CD4-positive, alpha-beta memory T cell (primary cell): ENCODE measurements around the gene PRELID3B. TPM values are rescaled to one million over a fixed set of nuclear protein-coding genes. Genes with fewer than 3 reads are reported as not detected.

ENCODE experiments used
- CTCF ChIA-PET: fragments of 350-600 bp; sonication (Branson Sonifier 250); formaldehyde crosslinking; loops from one replicate; lab custom pipeline; 2021; ENCODE audit warnings: inconsistent platforms; ENCODE audit not compliant: partially characterized antibody; lab: Charles Lee
- POLR2A ChIA-PET: fragments of 350-600 bp; sonication (Branson Sonifier 250); formaldehyde crosslinking; loops from one replicate; lab custom pipeline; 2021; ENCODE audit not compliant: partially characterized antibody; lab: Charles Lee
- DNase-seq, 5 donors: peaks; one replicate each; pipeline versions ENCODE4 v3.0.0 to v3.0.0-alpha.2; 2020 to 2022; ENCODE audit warnings: mixed read lengths in 1 of 5
- H3K27ac ChIP-seq: one replicate; pipeline ENCODE4 v1.7.0; 2013; ENCODE audit warnings: low read depth, low read length
- H3K27me3 ChIP-seq: 2 replicates; pipeline ENCODE4 v1.7.0; 2013; ENCODE audit warnings: mild to moderate bottlenecking, low read length, moderate library complexity; ENCODE audit not compliant: insufficient read depth
- H3K36me3 ChIP-seq: 2 replicates; pipeline ENCODE4 v1.7.0; 2013; ENCODE audit warnings: mild to moderate bottlenecking, low read length, moderate library complexity; ENCODE audit not compliant: insufficient read depth
- H3K4me1 ChIP-seq: 2 replicates; pipeline ENCODE4 v1.7.0; 2013; ENCODE audit warnings: mild to moderate bottlenecking, low read length, moderate library complexity; ENCODE audit not compliant: insufficient read depth
- H3K4me3 ChIP-seq, 2 donors: one replicate each; pipeline ENCODE4 v1.7.0; 2013; ENCODE audit warnings: low read length in 2 of 2, mild to moderate bottlenecking in 1 of 2
- H3K9me3 ChIP-seq, 2 donors: one replicate each; pipeline ENCODE4 v1.7.0; 2013; ENCODE audit warnings: low read length in 2 of 2, control low read depth in 1 of 2; ENCODE audit not compliant: control insufficient read depth in 1 of 2
- H3K27ac Mint-ChIP-seq, 7 donors: one replicate each; pipeline ENCODE4 v1.8.0; 2020 to 2021; ENCODE audit warnings: mixed read lengths in 7 of 7, mild to moderate bottlenecking in 6 of 7, inconsistent platforms in 3 of 7, moderate library complexity in 3 of 7
- H3K27me3 Mint-ChIP-seq, 2 donors: one replicate each; pipeline ENCODE4 v1.8.0; 2020 to 2021; ENCODE audit warnings: mixed read lengths in 2 of 2
- H3K36me3 Mint-ChIP-seq, 2 donors: one replicate each; pipeline ENCODE4 v1.8.0; 2020 to 2021; ENCODE audit warnings: mixed read lengths in 2 of 2, inconsistent platforms in 1 of 2, mild to moderate bottlenecking in 1 of 2
- H3K4me1 Mint-ChIP-seq, 4 donors: one replicate each; pipeline ENCODE4 v1.8.0; 2020 to 2021; ENCODE audit warnings: mixed read lengths in 4 of 4, mild to moderate bottlenecking in 1 of 4
- H3K4me3 Mint-ChIP-seq, 8 donors: one replicate each; pipeline ENCODE4 v1.8.0; 2020 to 2021; ENCODE audit warnings: mixed read lengths in 8 of 8, mild to moderate bottlenecking in 7 of 8, moderate library complexity in 6 of 8, inconsistent platforms in 3 of 8
- H3K9me3 Mint-ChIP-seq, 8 donors: one replicate each; pipeline ENCODE4 v1.8.0; 2020 to 2021; ENCODE audit warnings: mixed read lengths in 8 of 8, mild to moderate bottlenecking in 5 of 8, inconsistent platforms in 3 of 8, moderate library complexity in 1 of 8
- intact Hi-C: fragments of 100-400 bp; cut with micrococcal nuclease; formaldehyde crosslinking; loops from one replicate; pipeline ENCODE4 v1.15.1; 2023
- polyA plus RNA-seq, 2 donors: library from polyadenylated mRNA; unstranded; fragments of 300-500 nt; fragmentation: Illumina TruSeq; gene quantifications; one replicate each; pipeline ENCODE4 v1.2.3, GENCODE V29; 2021
- total RNA-seq, 2 experiments: library from RNA; stranded (reverse); gene quantifications; one replicate each; pipeline ENCODE4 v1.2.3, GENCODE V29; 2021

PRELID3B gene
- total and polyA plus RNA-seq, 4 experiments from 2014 or later, result 35.7 to 54.7 (median 50.2) TPM

DNA sequence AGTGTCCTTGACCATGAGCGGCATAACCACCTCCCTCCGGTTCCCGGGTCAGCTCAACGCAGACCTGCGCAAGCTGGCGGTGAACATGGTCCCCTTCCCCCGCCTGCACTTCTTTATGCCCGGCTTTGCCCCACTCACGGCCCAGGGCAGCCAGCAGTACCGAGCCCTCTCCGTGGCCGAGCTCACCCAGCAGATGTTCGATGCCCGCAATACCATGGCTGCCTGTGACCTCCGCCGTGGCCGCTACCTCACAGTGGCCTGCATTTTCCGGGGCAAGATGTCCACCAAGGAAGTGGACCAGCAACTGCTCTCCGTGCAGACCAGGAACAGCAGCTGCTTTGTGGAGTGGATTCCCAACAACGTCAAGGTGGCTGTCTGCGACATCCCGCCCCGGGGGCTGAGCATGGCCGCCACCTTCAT is 18.5 kb downstream of the PRELID3B start:
- no peak overlapping the region for H3K27ac Mint-ChIP-seq
- peaks cover 30 to 46% (median 35%) of the 10 kb centered on the region in 4 donors for H3K4me1 Mint-ChIP-seq
- no peak overlapping the region for H3K4me3 Mint-ChIP-seq
- intact Hi-C loops, result no loop called here
- ChIA-PET POLR2A (interaction anchor here (0.9 kb wide), 1 partner anchor 19 kb away, joined by 3 read pairs; no protein-coding TSS in a partner anchor), CTCF (no interaction called here)
- no peaks in the 10 kb centered on the region for H3K27me3 Mint-ChIP-seq
- H3K36me3 Mint-ChIP-seq, result peaks cover 56 to 66% of the 10 kb centered on the region in 2 donors
- Histone ChIP-seq H3K27me3 (no peaks in the 10 kb centered on the region), H3K9me3 (no peaks in the 10 kb centered on the region), H3K36me3 (peaks cover 68% of the 10 kb centered on the region), H3K27ac (no peak overlapping the region), H3K4me3 (no peak overlapping the region), H3K4me1 (peaks cover 31% of the 10 kb centered on the region)
- H3K9me3 Mint-ChIP-seq, result no peaks in the 10 kb centered on the region
- peak in 1 of 5 donors; percentile 19 for DNase-seq

DNA sequence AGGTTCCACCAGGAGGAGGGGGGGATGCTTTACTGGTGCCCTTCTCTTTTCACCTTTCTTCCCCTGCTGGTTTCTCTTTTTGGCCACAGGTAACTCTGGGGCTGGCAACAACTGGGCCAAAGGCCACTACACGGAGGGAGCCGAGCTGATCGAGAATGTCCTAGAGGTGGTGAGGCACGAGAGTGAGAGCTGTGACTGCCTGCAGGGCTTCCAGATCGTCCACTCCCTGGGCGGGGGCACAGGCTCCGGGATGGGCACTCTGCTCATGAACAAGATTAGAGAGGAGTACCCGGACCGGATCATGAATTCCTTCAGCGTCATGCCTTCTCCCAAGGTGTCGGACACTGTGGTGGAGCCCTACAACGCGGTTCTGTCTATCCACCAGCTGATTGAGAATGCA is 19.0 kb downstream of the PRELID3B start:
- H3K27me3 Mint-ChIP-seq, result no peaks in the 10 kb centered on the region
- peaks cover 62% of the 10 kb centered on the region for H3K36me3 ChIP-seq
- no peaks in the 10 kb centered on the region for H3K9me3 Mint-ChIP-seq
- H3K9me3 ChIP-seq, result no peaks in the 10 kb centered on the region
- peaks cover 51 to 63% of the 10 kb centered on the region in 2 donors for H3K36me3 Mint-ChIP-seq
- H3K27ac Mint-ChIP-seq, result peak overlapping the region in 1 of 7 donors; percentile 18
- no peak overlapping the region for H3K4me3 ChIP-seq
- DNase-seq, result no peak
- peaks cover 26% of the 10 kb centered on the region for H3K4me1 ChIP-seq
- no peak overlapping the region for H3K4me3 Mint-ChIP-seq
- H3K4me1 Mint-ChIP-seq, result peaks cover 24 to 41% (median 31%) of the 10 kb centered on the region in 4 donors
- ChIA-PET CTCF (no interaction called here), POLR2A (interaction anchor here (1.0 kb wide), 1 partner anchor 8 kb away, joined by 4 read pairs; the partner anchor contains the start of gene ATP5F1E)
- H3K27ac ChIP-seq, result no peak overlapping the region
- intact Hi-C loops, result no loop called here
- no peaks in the 10 kb centered on the region for H3K27me3 ChIP-seq

DNA sequence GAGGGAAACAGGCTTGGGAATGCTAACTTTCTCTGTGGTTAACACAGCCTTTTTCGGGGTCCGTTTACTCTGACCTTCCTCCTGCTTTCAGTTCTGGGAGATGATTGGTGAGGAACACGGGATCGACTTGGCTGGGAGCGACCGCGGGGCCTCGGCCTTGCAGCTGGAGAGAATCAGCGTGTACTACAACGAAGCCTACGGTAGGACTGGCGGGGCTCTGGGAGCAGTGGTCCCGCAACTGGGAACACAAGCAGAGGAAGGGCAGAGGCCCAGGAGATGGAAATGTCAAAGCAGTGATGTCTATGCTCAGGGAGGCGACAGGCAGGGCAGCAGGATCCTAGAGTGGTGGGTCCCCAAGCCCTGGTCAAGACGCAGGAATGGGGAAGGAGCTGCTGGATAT is 19.8 kb downstream of the PRELID3B start:
- Mint-ChIP-seq H3K4me1 (peaks cover 19 to 35% (median 24%) of the 10 kb centered on the region in 4 donors), H3K4me3 (no peak overlapping the region)
- CTCF ChIA-PET, result no interaction called here

DNA sequence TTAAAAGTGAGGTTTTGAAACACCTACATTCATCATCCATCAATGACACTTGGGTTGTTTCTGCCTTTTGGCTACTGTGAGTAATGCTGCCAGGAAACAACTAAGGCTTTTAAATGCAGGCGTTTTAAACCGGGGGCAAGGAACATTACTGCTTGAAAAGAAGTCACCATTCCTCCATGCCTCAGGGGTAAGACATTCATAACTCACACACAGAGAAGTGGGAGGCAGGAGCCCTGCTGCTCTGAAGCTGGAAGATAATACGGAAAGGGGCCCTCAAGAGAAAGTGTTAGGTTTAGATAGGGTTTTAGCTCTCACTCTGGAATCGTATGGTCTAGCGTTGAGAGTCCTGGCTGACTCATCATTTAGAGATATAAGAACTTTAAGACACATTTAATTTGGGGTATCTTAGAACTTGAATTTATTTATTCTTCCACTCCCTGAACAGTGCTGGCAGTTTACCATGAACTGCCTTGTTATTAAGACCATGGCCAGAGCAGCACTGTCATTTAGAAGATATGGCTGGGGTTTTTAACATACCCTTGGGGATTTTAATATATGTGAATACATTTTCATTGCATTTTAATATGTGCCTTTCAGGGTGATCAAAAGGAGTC is 21.5 kb downstream of the PRELID3B start:
- no peak for DNase-seq
- no peaks in the 10 kb centered on the region for H3K9me3 ChIP-seq
- Mint-ChIP-seq H3K9me3 (no peaks in the 10 kb centered on the region), H3K27me3 (no peaks in the 10 kb centered on the region), H3K4me1 (peaks cover 14 to 35% (median 21%) of the 10 kb centered on the region in 4 donors), H3K4me3 (no peak overlapping the region), H3K36me3 (peaks cover 30 to 40% of the 10 kb centered on the region in 2 donors), H3K27ac (peak overlapping the region in 3 of 7 donors; percentile 15 to 32 (median 30))
- H3K27me3 ChIP-seq, result no peaks in the 10 kb centered on the region
- H3K4me1 ChIP-seq, result peaks cover 11% of the 10 kb centered on the region
- H3K4me3 ChIP-seq, result no peak overlapping the region
- no peak overlapping the region for H3K27ac ChIP-seq
- CTCF ChIA-PET, result no interaction called here
- intact Hi-C loops, result no loop called here
- POLR2A ChIA-PET, result interaction anchor here (1.0 to 1.6 kb wide), 2 partner anchors 11 to 109 kb away, joined by 3 read pairs; partner anchors contain the start of gene ATP5F1E
- peaks cover 41% of the 10 kb centered on the region for H3K36me3 ChIP-seq

More for the DNA sequence above, 19.8 kb downstream of the PRELID3B start:
- Mint-ChIP-seq H3K36me3 (peaks cover 44 to 55% of the 10 kb centered on the region in 2 donors), H3K27me3 (no peaks in the 10 kb centered on the region), H3K9me3 (no peaks in the 10 kb centered on the region), H3K27ac (peak overlapping the region in 1 of 7 donors; percentile 19)
- no peaks in the 10 kb centered on the region for H3K9me3 ChIP-seq
- H3K36me3 ChIP-seq, result peaks cover 58% of the 10 kb centered on the region
- no peak overlapping the region for H3K27ac ChIP-seq
- no peaks in the 10 kb centered on the region for H3K27me3 ChIP-seq
- intact Hi-C loops, result no loop called here
- POLR2A ChIA-PET, result interaction anchor here (1.0 kb wide), 1 partner anchor 9 kb away, joined by 4 read pairs; the partner anchor contains the start of gene ATP5F1E
- H3K4me1 ChIP-seq, result peaks cover 18% of the 10 kb centered on the region
- DNase-seq, result no peak
- no peak overlapping the region for H3K4me3 ChIP-seq

DNA sequence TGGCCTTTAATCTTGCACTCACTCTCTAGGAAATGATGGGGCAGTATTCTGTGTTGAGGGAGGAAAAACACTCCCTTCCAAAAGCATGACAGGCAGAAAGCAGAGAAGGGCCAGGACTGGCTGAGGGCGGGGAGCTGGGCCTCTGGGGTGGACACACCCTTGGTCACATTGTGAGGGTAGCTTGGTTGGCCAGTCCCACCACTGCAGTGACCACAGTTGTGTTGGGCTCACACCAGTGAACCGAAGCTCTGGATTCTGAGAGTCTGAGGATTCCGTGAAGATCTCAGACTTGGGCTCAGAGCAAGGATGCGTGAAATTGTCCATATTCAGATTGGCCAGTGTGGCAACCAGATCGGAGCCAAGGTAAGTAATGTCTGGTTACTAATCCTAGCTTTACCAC is 23.4 kb downstream of the PRELID3B start, which contains the start of gene TUBB1:
TSS of gene TUBB1 (plus strand) at position 213 of the 400 bp plus-strand sequence. CDS start at position 307, 94 bp downstream.
- H3K4me1 Mint-ChIP-seq, result peaks cover 16 to 31% (median 19%) of the 10 kb centered on the region in 4 donors
- CTCF ChIA-PET, result interaction anchor here (1.0 to 1.2 kb wide), 2 partner anchors 13 to 149 kb away, joined by 3 to 7 read pairs; partner anchors contain the start of gene ATP5F1E
- H3K27ac Mint-ChIP-seq, result peak within 1 kb of the TSS in 1 of 7 donors; percentile 13

DNA sequence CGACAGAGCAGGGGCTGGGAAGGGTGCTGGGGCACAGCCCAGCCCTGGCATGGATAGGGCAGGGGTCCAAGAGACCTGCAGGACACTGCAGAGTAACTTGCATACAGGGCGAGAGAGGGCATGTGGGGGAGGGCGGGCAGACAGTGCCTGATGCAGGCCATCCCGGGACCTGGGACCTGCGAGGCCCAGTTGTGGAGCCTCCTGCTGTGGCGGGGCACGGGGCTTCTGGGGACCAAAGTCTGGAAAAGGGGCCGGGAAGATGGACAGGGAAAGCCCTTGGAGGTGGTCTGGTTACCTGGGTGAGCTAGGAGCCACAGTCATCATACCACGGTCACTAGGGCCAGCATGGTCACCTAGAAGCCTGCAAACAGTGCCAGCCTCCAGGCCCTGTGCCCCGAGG is 23.8 kb downstream of the PRELID3B start:
- intact Hi-C loops, result no loop called here
- no peak for DNase-seq
- H3K4me1 Mint-ChIP-seq, result peaks cover 20 to 31% (median 23%) of the 10 kb centered on the region in 4 donors
- peaks cover 14 to 21% of the 10 kb centered on the region in 2 donors for H3K36me3 Mint-ChIP-seq
- no peaks in the 10 kb centered on the region for H3K27me3 ChIP-seq
- no peaks in the 10 kb centered on the region for H3K9me3 Mint-ChIP-seq
- H3K4me3 ChIP-seq, result no peak overlapping the region
- ChIA-PET CTCF (interaction anchor here (1.2 kb wide), 1 partner anchor 148 kb away, joined by 7 read pairs; no protein-coding TSS in a partner anchor), POLR2A (interaction anchor here (4.1 kb wide), 1 partner anchor 13 kb away, joined by 19 read pairs; the partner anchor contains the start of gene ATP5F1E)
- no peaks in the 10 kb centered on the region for H3K27me3 Mint-ChIP-seq
- peaks cover 24% of the 10 kb centered on the region for H3K4me1 ChIP-seq
- peaks cover 20% of the 10 kb centered on the region for H3K36me3 ChIP-seq
- no peaks in the 10 kb centered on the region for H3K9me3 ChIP-seq
- H3K27ac ChIP-seq, result no peak overlapping the region
- peak overlapping the region in 1 of 7 donors; percentile 13 for H3K27ac Mint-ChIP-seq
- peak overlapping the region in 1 of 8 donors; percentile 18 for H3K4me3 Mint-ChIP-seq

More for the DNA sequence above, 23.4 kb downstream of the PRELID3B start, which contains the start of gene TUBB1:
- intact Hi-C loops, result no loop called here
- peak within 1 kb of the TSS in 1 of 8 donors; percentile 18 for H3K4me3 Mint-ChIP-seq
- H3K4me3 ChIP-seq, result no peak within 1 kb of the TSS
- H3K27me3 ChIP-seq, result no peaks in the 10 kb centered on the region
- H3K9me3 ChIP-seq, result no peaks in the 10 kb centered on the region
- H3K9me3 Mint-ChIP-seq, result no peaks in the 10 kb centered on the region
- peaks cover 24% of the 10 kb centered on the region for H3K36me3 ChIP-seq
- POLR2A ChIA-PET, result interaction anchor here (4.1 kb wide), 1 partner anchor 13 kb away, joined by 19 read pairs; the partner anchor contains the start of gene ATP5F1E
- DNase-seq, result no peak
- peaks cover 18 to 25% of the 10 kb centered on the region in 2 donors for H3K36me3 Mint-ChIP-seq
- H3K27me3 Mint-ChIP-seq, result no peaks in the 10 kb centered on the region
- no peak within 1 kb of the TSS for H3K27ac ChIP-seq
- peaks cover 20% of the 10 kb centered on the region for H3K4me1 ChIP-seq
